Neural cell (in vitro differentiated cells): ENCODE measurements around the gene ZC3H14. TPM values are rescaled to one million over a fixed set of nuclear protein-coding genes. Genes with fewer than 3 reads are reported as not detected.

ENCODE experiments used
- H2AFZ ChIP-seq: fragments of 200-600, 300-800 bp; sonication (generic), shearing (Covaris generic); 2 replicates; pipeline ENCODE4 v1.6.0; 2014; ENCODE audit warnings: low read depth, mild to moderate bottlenecking, antibody characterized with exemption, low read length, moderate library complexity
- H3F3A ChIP-seq: fragments of 200-600 bp; shearing (Covaris generic); 2 replicates; pipeline ENCODE4 v1.6.1; 2016; ENCODE audit warnings: mild to moderate bottlenecking, moderate library complexity, mixed read lengths, antibody characterized with exemption, low read length; ENCODE audit not compliant: insufficient read depth, poor library complexity, severe bottlenecking
- H3K27ac ChIP-seq: fragments of 200-600, 300-800 bp; sonication (generic), shearing (Covaris generic); 2 replicates; pipeline ENCODE4 v1.5.1; 2014; ENCODE audit warnings: mild to moderate bottlenecking, low read length, moderate library complexity
- H3K27me3 ChIP-seq: fragments of 300-800, 200-600 bp; sonication (generic), shearing (Covaris generic); 2 replicates; pipeline ENCODE4 v1.6.0; 2014; ENCODE audit warnings: mild to moderate bottlenecking, low read depth, low read length, moderate library complexity; ENCODE audit not compliant: insufficient read depth
- H3K36me3 ChIP-seq: fragments of 300-800, 200-600 bp; sonication (generic), shearing (Covaris generic); 2 replicates; pipeline ENCODE4 v1.5.1; 2014; ENCODE audit warnings: mild to moderate bottlenecking, antibody characterized with exemption, low read length, moderate library complexity; ENCODE audit not compliant: insufficient read depth
- H3K4me2 ChIP-seq: fragments of 300-800, 200-600 bp; sonication (generic), shearing (Covaris generic); 2 replicates; pipeline ENCODE4 v1.6.0; 2014; ENCODE audit warnings: mild to moderate bottlenecking, low read length
- H3K4me3 ChIP-seq: fragments of 300-800, 200-600 bp; sonication (generic), shearing (Covaris generic); 2 replicates; pipeline ENCODE4 v1.5.1; 2014; ENCODE audit warnings: mild to moderate bottlenecking, low read length, moderate library complexity
- H3K79me2 ChIP-seq: fragments of 200-600 bp; shearing (Covaris generic); replicated peaks from 2 replicates; pipeline ENCODE4 v1.6.0; 2014; ENCODE audit warnings: mild to moderate bottlenecking, low read length, moderate library complexity; ENCODE audit not compliant: insufficient read depth
- H3K9ac ChIP-seq: fragments of 300-800, 200-600 bp; sonication (generic), shearing (Covaris generic); 2 replicates; pipeline ENCODE4 v1.6.1; 2016; ENCODE audit warnings: mild to moderate bottlenecking, low read length, mixed read lengths
- H3K9me2 ChIP-seq: fragments of 200-600 bp; shearing (Covaris generic); 2 replicates; pipeline ENCODE4 v1.6.1; 2016; ENCODE audit warnings: mild to moderate bottlenecking, low read length, mixed read lengths; ENCODE audit not compliant: insufficient read depth
- H3K9me3 ChIP-seq: fragments of 200-600, 300-800 bp; sonication (generic), shearing (Covaris generic); 2 replicates; pipeline ENCODE4 v1.6.1; 2016; ENCODE audit warnings: mild to moderate bottlenecking, mixed run types, low read length, moderate library complexity, mixed read lengths
- H4K20me1 ChIP-seq: fragments of 200-600 bp; shearing (Covaris generic); 2 replicates; pipeline ENCODE4 v1.6.1; 2016; ENCODE audit warnings: mild to moderate bottlenecking, mixed run types; ENCODE audit not compliant: insufficient read depth
- EP300 ChIP-seq: fragments of 450-650 bp; conservative IDR thresholded peaks from 2 replicates; pipeline ENCODE4 v1.6.1; 2014; ENCODE audit warnings: antibody characterized with exemption, mild to moderate bottlenecking, moderate library complexity; ENCODE audit not compliant: poor library complexity, severe bottlenecking
- EZH2 ChIP-seq: fragments of 200-600, 300-800 bp; shearing (Covaris generic), sonication (generic); IDR thresholded peaks from 2 replicates; pipeline ENCODE4 v1.6.1; 2014; ENCODE audit warnings: antibody characterized with exemption, low read length, borderline replicate concordance, mild to moderate bottlenecking; ENCODE audit not compliant: insufficient read depth, poor library complexity, severe bottlenecking
- MXI1 ChIP-seq: fragments of 450-650 bp; conservative IDR thresholded peaks from 2 replicates; pipeline ENCODE4 v1.6.1; 2014; ENCODE audit warnings: antibody characterized with exemption, mild to moderate bottlenecking; ENCODE audit not compliant: poor library complexity, severe bottlenecking
- POLR2AphosphoS5 ChIP-seq: IDR thresholded peaks from 2 replicates; pipeline ENCODE4 v1.6.1; 2012
- RAD21 ChIP-seq: fragments of 450-650 bp; conservative IDR thresholded peaks from 2 replicates; pipeline ENCODE4 v1.6.1; 2014; ENCODE audit warnings: antibody characterized with exemption, mild to moderate bottlenecking, moderate library complexity
- SMC3 ChIP-seq: fragments of 450-650 bp; conservative IDR thresholded peaks from 2 replicates; pipeline ENCODE4 v1.6.1; 2014; ENCODE audit warnings: antibody characterized with exemption, mild to moderate bottlenecking, moderate library complexity; ENCODE audit not compliant: poor library complexity
- TAF1 ChIP-seq: IDR thresholded peaks from 2 replicates; pipeline ENCODE4 v1.6.1; 2012; ENCODE audit warnings: low read depth
- polyA plus RNA-seq: library from polyadenylated mRNA; depleted of rRNA; stranded (reverse); fragments of >200 nt; gene quantifications from 2 replicates; pipeline ENCODE4 v1.2.3, GENCODE V29; 2014
- TF ChIP-seq, protein P1 (sequence below): fragments of 450-650 bp; IDR thresholded peaks from 2 replicates; pipeline ENCODE4 v1.5.1; 2014; ENCODE audit warnings: antibody characterized with exemption, mild to moderate bottlenecking, moderate library complexity; ENCODE audit not compliant: poor library complexity, severe bottlenecking
- TF ChIP-seq, protein P2 (sequence below): IDR thresholded peaks from 2 replicates; pipeline ENCODE4 v1.6.1; 2012; ENCODE audit warnings: borderline replicate concordance

ZC3H14 gene
- polyA plus RNA-seq, 1 donor from 2014 or later, result 70.5 TPM

DNA sequence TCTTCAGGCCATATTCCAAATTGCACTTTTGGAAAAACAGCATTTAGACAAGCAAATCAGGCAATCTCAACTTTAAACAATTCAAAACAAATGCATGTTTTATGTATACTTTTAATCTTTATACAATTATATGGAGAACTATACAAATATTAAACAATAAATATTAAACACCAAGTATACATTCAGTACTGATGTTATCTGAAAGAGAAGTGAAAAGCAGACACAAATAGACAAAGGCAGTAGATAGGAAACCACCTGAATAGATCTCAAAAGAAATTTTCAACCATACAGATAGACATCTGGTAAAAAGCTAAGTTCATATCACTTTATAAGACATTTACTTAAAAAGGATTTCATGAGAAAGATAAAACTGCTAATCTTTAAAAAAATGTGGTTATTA is 65.2 kb downstream of the ZC3H14 start:
- no peaks in the 10 kb centered on the region for H3K9me3 ChIP-seq
- H3K27me3 ChIP-seq, result no peaks in the 10 kb centered on the region
- H2AFZ ChIP-seq, result no peak overlapping the region
- H3K9ac ChIP-seq, result no peak overlapping the region
- no peaks in the 10 kb centered on the region for H3F3A ChIP-seq
- H3K27ac ChIP-seq, result no peak overlapping the region
- H4K20me1 ChIP-seq, result no peaks in the 10 kb centered on the region
- no peaks in the 10 kb centered on the region for H3K9me2 ChIP-seq
- no peak overlapping the region for H3K4me2 ChIP-seq
- no peaks in the 10 kb centered on the region for H3K36me3 ChIP-seq
- TF ChIP-seq SMC3, result no peak
- TF ChIP-seq, protein P1, sequence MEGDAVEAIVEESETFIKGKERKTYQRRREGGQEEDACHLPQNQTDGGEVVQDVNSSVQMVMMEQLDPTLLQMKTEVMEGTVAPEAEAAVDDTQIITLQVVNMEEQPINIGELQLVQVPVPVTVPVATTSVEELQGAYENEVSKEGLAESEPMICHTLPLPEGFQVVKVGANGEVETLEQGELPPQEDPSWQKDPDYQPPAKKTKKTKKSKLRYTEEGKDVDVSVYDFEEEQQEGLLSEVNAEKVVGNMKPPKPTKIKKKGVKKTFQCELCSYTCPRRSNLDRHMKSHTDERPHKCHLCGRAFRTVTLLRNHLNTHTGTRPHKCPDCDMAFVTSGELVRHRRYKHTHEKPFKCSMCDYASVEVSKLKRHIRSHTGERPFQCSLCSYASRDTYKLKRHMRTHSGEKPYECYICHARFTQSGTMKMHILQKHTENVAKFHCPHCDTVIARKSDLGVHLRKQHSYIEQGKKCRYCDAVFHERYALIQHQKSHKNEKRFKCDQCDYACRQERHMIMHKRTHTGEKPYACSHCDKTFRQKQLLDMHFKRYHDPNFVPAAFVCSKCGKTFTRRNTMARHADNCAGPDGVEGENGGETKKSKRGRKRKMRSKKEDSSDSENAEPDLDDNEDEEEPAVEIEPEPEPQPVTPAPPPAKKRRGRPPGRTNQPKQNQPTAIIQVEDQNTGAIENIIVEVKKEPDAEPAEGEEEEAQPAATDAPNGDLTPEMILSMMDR, result no peak
- TF ChIP-seq TAF1, result no peak
- TF ChIP-seq EP300, result no peak
- no peak for TF ChIP-seq EZH2
- no peak overlapping the region for H3K4me3 ChIP-seq
- no peaks in the 10 kb centered on the region for H3K79me2 ChIP-seq

DNA sequence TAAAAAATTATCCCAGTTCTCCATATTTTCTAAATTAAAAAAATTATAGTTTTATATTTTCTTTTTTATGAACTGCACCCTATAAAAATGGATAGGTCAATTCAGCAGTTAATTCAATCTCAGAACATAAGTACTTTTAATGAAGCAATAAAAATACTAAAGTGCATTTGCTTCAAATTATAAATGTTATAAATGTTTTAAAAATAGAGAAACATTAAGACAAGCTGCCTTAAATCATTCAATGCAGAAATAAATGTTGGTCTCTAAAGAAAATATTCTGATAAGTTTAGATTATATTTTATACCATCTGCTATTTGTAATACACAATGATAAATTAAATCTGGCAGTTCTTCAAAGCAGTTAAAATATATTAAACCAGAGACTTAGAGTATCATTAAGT is 65.6 kb downstream of the ZC3H14 start:
- Histone ChIP-seq H3K36me3 (no peaks in the 10 kb centered on the region), H3K4me3 (no peak overlapping the region), H4K20me1 (no peaks in the 10 kb centered on the region), H3K27ac (no peak overlapping the region), H3K27me3 (no peaks in the 10 kb centered on the region), H3K9me2 (no peaks in the 10 kb centered on the region), H2AFZ (no peak overlapping the region), H3K9ac (no peak overlapping the region), H3K9me3 (no peaks in the 10 kb centered on the region), H3K79me2 (no peaks in the 10 kb centered on the region), H3K4me2 (no peak overlapping the region), H3F3A (no peaks in the 10 kb centered on the region)
- TF ChIP-seq POLR2AphosphoS5 (no peak), TAF1 (no peak)

DNA sequence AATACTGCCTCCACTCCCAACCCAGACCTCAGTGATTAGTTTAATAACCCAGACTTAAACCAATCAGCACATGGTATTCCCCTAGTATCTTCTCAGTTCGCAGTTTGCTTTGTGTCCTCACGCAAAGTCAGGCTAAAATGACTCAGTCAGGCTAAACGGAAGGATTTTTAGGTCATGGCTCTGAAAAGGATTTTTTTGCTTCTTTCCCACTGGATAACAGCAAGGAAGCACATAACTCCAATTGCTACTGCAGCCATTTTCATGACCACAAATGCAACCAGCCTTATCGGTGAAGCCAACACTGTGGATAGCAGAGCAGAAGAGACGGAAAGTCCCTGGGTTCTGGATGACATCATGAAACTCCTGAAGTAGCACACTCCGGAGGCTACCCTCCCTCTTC is 67.7 kb downstream of the ZC3H14 start:
- H3F3A ChIP-seq, result no peaks in the 10 kb centered on the region
- H3K27ac ChIP-seq, result no peak overlapping the region
- no peaks in the 10 kb centered on the region for H3K27me3 ChIP-seq
- no peaks in the 10 kb centered on the region for H4K20me1 ChIP-seq
- no peaks in the 10 kb centered on the region for H3K9me2 ChIP-seq
- no peak overlapping the region for H3K4me3 ChIP-seq
- TF ChIP-seq MXI1 (no peak), RAD21 (no peak), SMC3 (no peak), POLR2AphosphoS5 (no peak), EZH2 (no peak), EP300 (no peak), TAF1 (no peak)
- TF ChIP-seq, protein P1, result no peak
- TF ChIP-seq, protein P2, sequence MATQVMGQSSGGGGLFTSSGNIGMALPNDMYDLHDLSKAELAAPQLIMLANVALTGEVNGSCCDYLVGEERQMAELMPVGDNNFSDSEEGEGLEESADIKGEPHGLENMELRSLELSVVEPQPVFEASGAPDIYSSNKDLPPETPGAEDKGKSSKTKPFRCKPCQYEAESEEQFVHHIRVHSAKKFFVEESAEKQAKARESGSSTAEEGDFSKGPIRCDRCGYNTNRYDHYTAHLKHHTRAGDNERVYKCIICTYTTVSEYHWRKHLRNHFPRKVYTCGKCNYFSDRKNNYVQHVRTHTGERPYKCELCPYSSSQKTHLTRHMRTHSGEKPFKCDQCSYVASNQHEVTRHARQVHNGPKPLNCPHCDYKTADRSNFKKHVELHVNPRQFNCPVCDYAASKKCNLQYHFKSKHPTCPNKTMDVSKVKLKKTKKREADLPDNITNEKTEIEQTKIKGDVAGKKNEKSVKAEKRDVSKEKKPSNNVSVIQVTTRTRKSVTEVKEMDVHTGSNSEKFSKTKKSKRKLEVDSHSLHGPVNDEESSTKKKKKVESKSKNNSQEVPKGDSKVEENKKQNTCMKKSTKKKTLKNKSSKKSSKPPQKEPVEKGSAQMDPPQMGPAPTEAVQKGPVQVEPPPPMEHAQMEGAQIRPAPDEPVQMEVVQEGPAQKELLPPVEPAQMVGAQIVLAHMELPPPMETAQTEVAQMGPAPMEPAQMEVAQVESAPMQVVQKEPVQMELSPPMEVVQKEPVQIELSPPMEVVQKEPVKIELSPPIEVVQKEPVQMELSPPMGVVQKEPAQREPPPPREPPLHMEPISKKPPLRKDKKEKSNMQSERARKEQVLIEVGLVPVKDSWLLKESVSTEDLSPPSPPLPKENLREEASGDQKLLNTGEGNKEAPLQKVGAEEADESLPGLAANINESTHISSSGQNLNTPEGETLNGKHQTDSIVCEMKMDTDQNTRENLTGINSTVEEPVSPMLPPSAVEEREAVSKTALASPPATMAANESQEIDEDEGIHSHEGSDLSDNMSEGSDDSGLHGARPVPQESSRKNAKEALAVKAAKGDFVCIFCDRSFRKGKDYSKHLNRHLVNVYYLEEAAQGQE, result no peak
- no peaks in the 10 kb centered on the region for H3K9me3 ChIP-seq
- H2AFZ ChIP-seq, result no peak overlapping the region
- no peaks in the 10 kb centered on the region for H3K36me3 ChIP-seq
- H3K9ac ChIP-seq, result no peak overlapping the region
- H3K4me2 ChIP-seq, result no peak overlapping the region
- H3K79me2 ChIP-seq, result no peaks in the 10 kb centered on the region
